GM21390 (cell line): ENCODE measurements around the gene CSH1.
"Not testable (repeated sequence)": the region's sequence is repeated elsewhere in the genome, so short reads cannot be mapped to it uniquely, and the experiment has no call there.

ENCODE experiments used
- ATAC-seq: cut with Tn5 transposase; IDR thresholded peaks from one replicate; pipeline ENCODE4 v1.9.1; 2021; ENCODE audit not compliant: unreplicated experiment

CSH1 gene

GRCh38 chr17:63871646-63872365 lies 24.6 kb downstream of the CSH1 start:
- not testable (repeated sequence) for ATAC-seq

DNA sequence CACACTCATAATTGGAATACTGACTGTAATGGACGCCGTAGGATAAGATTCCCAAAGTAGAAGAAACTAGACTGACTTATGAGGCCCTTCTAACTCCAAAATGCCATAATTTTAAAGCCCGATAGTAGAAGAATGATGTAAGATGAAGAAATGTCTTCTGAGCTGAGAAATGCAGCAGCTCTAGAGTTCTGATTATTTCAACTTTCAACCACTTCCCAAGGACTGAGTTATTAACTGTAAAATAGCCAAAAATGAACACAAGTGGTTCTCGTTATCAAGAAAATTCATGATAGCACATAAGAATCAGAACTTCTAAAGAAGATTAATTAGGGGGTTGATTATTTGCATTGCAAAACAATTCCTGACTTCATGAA lies 26.1 kb downstream of the CSH1 start:
- ATAC-seq, result not testable (repeated sequence)

- ATAC-seq, result not testable (repeated sequence)
These were observed 26.7 kb downstream of the CSH1 start for GRCh38 chr17:63869491-63870291.

- ATAC-seq, result not testable (repeated sequence)
These were observed 29.7 kb downstream of the CSH1 start for GRCh38 chr17:63866625-63867024.

GRCh38 chr17:63859257-63859656 lies 37.1 kb downstream of the CSH1 start:
- ATAC-seq, result no peak

GRCh38 chr17:63856425-63856824 lies 39.9 kb downstream of the CSH1 start:
- ATAC-seq, result not testable (repeated sequence)

GRCh38 chr17:63855185-63855584 lies 41.2 kb downstream of the CSH1 start:
- ATAC-seq, result no peak

GRCh38 chr17:63854709-63855108 lies 41.7 kb downstream of the CSH1 start:
- ATAC-seq, result no peak

- ATAC-seq, result no peak
These were observed 43.1 kb downstream of the CSH1 start for GRCh38 chr17:63853260-63853659.

GRCh38 chr17:63850401-63850800 lies 46.0 kb downstream of the CSH1 start:
- no peak for ATAC-seq

GRCh38 chr17:63848834-63849689 lies 47.3 kb downstream of the CSH1 start:
- peak; percentile 82 for ATAC-seq

- no peak for ATAC-seq
These were observed 48.7 kb downstream of the CSH1 start for GRCh38 chr17:63847525-63848249.

- no peak for ATAC-seq
These were observed 50.9 kb downstream of the CSH1 start for GRCh38 chr17:63845509-63845908.
